Neural progenitor cell (in vitro differentiated cells): Measurements from ENCODE around the gene PHOX2A. TPM values are rescaled to one million over a fixed set of nuclear protein-coding genes. Genes with fewer than 3 reads are reported as not detected.

Source experiments
- DNase-seq: peaks from one replicate; pipeline ENCODE4 v3.0.0-alpha.2; 2016; ENCODE audit warnings: low spot score
- H2AFZ ChIP-seq: fragments of 200-600 bp; sonication (generic); replicated peaks from 2 replicates; pipeline ENCODE4 v1.6.1; 2016; ENCODE audit warnings: antibody characterized with exemption
- H3F3A ChIP-seq: fragments of 200-600 bp; sonication (generic); 2 replicates; pipeline ENCODE4 v1.6.1; 2016; ENCODE audit warnings: antibody characterized with exemption, low read depth
- H3K27ac ChIP-seq: fragments of 200-600 bp; sonication (generic); 2 replicates; pipeline ENCODE4 v1.5.1; 2016; ENCODE audit warnings: mild to moderate bottlenecking
- H3K27me3 ChIP-seq: fragments of 200-600 bp; sonication (generic); 2 replicates; pipeline ENCODE4 v1.6.1; 2016; ENCODE audit warnings: mild to moderate bottlenecking, moderate library complexity
- H3K36me3 ChIP-seq: fragments of 200-600 bp; sonication (generic); 2 replicates; pipeline ENCODE4 v1.5.1; 2016
- H3K4me1 ChIP-seq: fragments of 200-600 bp; sonication (generic); 2 replicates; pipeline ENCODE4 v1.6.1; 2016; ENCODE audit warnings: mixed run types
- H3K4me2 ChIP-seq: fragments of 200-600 bp; sonication (generic); 2 replicates; pipeline ENCODE4 v1.6.1; 2016
- H3K4me3 ChIP-seq: fragments of 200-600 bp; sonication (generic); 2 replicates; pipeline ENCODE4 v1.5.1; 2016
- H3K79me2 ChIP-seq: fragments of 200-600 bp; sonication (generic); 2 replicates; pipeline ENCODE4 v1.6.1; 2016; ENCODE audit warnings: low read depth
- H3K9ac ChIP-seq: fragments of 200-600 bp; sonication (generic); 2 replicates; pipeline ENCODE4 v1.6.1; 2016
- H3K9me3 ChIP-seq: fragments of 200-600 bp; sonication (generic); 2 replicates; pipeline ENCODE4 v1.5.1; 2016; ENCODE audit warnings: low read depth
- H4K20me1 ChIP-seq: fragments of 200-600 bp; sonication (generic); 2 replicates; pipeline ENCODE4 v1.6.1; 2016; ENCODE audit warnings: low read depth
- H3K27ac Mint-ChIP-seq: 3 replicates; pipeline ENCODE4 v1.8.0; 2021; ENCODE audit warnings: mixed read lengths
- H3K27me3 Mint-ChIP-seq: 2 replicates; pipeline ENCODE4 v1.8.0; 2022; ENCODE audit warnings: low read depth, mild to moderate bottlenecking, inconsistent platforms, moderate library complexity, mixed read lengths; ENCODE audit not compliant: insufficient read depth
- H3K36me3 Mint-ChIP-seq: 3 replicates; pipeline ENCODE4 v1.8.0; 2021; ENCODE audit warnings: mixed read lengths
- H3K4me1 Mint-ChIP-seq: 3 replicates; pipeline ENCODE4 v1.8.0; 2021; ENCODE audit warnings: mixed read lengths
- H3K4me3 Mint-ChIP-seq: 3 replicates; pipeline ENCODE4 v1.8.0; 2021; ENCODE audit warnings: mild to moderate bottlenecking, moderate library complexity, mixed read lengths
- H3K9me3 Mint-ChIP-seq: 3 replicates; pipeline ENCODE4 v1.8.0; 2020; ENCODE audit warnings: mixed read lengths
- EZH2 ChIP-seq: fragments of 200-600 bp; sonication (generic); IDR thresholded peaks from 2 replicates; pipeline ENCODE4 v1.6.1; 2017; ENCODE audit warnings: antibody characterized with exemption, mild to moderate bottlenecking, moderate library complexity
- EZH2phosphoT487 ChIP-seq: fragments of 200-600 bp; sonication (generic); IDR thresholded peaks from 2 replicates; pipeline ENCODE4 v1.6.1; 2017; ENCODE audit warnings: antibody characterized with exemption
- total RNA-seq: library from RNA; depleted of rRNA; stranded (reverse); fragments of >200 nt; gene quantifications from 2 replicates; pipeline ENCODE4 v1.2.3, GENCODE V29; 2015; ENCODE audit warnings: low replicate concordance
- TF ChIP-seq, protein P1 (sequence below): fragments of 200-600 bp; sonication (generic); IDR thresholded peaks from 2 replicates; pipeline ENCODE4 v1.5.1; 2017; ENCODE audit warnings: antibody characterized with exemption, mild to moderate bottlenecking

The PHOX2A gene
- total RNA-seq, 1 donor from 2014 or later, result not detected

DNA sequence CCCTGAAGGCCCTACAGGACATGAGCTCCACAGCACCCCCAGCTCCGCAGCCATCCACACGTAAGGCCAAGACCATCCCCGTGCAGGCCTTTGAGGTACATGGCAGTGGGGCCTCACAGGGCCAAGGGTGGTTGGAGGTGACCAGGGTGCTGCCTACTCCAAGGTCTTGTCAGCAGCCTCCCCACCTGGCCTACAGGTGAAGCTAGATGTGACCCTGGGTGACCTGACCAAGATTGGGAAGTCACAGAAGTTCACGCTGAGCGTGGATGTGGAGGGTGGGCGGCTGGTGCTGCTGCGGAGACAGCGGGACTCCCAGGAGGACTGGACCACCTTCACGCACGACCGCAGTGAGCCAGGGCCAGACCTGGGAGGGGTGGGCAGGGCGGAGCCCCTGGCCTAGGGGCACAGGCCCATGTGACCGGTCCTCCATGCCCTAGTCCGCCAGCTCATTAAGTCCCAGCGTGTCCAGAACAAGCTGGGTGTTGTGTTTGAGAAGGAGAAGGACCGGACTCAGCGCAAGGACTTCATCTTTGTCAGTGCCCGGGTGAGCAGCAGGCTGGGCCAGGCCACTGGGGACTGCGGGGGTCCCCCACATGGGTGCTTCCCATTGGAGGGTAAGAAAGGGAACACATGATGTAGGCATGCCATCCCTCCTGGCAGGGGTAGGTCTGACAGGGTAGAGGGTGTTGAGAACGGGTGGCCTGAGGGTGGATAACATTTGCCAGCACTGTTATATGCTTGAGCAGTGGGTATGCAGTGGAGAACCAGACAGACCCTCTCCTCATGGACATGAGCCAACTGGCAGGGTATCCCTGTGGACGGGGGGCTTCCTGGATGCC lies 13.8 kb downstream of the PHOX2A start:
- Histone ChIP-seq H3K4me1 (peaks cover 5% of the 10 kb centered on the region), H3F3A (no peaks in the 10 kb centered on the region), H3K9me3 (no peaks in the 10 kb centered on the region), H3K79me2 (peaks cover 22% of the 10 kb centered on the region), H3K4me3 (no peak overlapping the region), H3K4me2 (no peak overlapping the region), H2AFZ (no peak overlapping the region), H4K20me1 (peaks cover 19% of the 10 kb centered on the region), H3K27ac (no peak overlapping the region), H3K27me3 (no peaks in the 10 kb centered on the region), H3K36me3 (no peaks in the 10 kb centered on the region), H3K9ac (no peak overlapping the region)
- Mint-ChIP-seq H3K27me3 (peaks cover 4% of the 10 kb centered on the region), H3K4me3 (no peak overlapping the region), H3K4me1 (peaks cover 19% of the 10 kb centered on the region), H3K27ac (no peak overlapping the region), H3K36me3 (peaks cover 38% of the 10 kb centered on the region), H3K9me3 (no peaks in the 10 kb centered on the region)
- DNase-seq, result no peak
- no peak for TF ChIP-seq EZH2
- TF ChIP-seq, protein P1, sequence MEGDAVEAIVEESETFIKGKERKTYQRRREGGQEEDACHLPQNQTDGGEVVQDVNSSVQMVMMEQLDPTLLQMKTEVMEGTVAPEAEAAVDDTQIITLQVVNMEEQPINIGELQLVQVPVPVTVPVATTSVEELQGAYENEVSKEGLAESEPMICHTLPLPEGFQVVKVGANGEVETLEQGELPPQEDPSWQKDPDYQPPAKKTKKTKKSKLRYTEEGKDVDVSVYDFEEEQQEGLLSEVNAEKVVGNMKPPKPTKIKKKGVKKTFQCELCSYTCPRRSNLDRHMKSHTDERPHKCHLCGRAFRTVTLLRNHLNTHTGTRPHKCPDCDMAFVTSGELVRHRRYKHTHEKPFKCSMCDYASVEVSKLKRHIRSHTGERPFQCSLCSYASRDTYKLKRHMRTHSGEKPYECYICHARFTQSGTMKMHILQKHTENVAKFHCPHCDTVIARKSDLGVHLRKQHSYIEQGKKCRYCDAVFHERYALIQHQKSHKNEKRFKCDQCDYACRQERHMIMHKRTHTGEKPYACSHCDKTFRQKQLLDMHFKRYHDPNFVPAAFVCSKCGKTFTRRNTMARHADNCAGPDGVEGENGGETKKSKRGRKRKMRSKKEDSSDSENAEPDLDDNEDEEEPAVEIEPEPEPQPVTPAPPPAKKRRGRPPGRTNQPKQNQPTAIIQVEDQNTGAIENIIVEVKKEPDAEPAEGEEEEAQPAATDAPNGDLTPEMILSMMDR, result no peak
- TF ChIP-seq EZH2phosphoT487, result no peak

DNA sequence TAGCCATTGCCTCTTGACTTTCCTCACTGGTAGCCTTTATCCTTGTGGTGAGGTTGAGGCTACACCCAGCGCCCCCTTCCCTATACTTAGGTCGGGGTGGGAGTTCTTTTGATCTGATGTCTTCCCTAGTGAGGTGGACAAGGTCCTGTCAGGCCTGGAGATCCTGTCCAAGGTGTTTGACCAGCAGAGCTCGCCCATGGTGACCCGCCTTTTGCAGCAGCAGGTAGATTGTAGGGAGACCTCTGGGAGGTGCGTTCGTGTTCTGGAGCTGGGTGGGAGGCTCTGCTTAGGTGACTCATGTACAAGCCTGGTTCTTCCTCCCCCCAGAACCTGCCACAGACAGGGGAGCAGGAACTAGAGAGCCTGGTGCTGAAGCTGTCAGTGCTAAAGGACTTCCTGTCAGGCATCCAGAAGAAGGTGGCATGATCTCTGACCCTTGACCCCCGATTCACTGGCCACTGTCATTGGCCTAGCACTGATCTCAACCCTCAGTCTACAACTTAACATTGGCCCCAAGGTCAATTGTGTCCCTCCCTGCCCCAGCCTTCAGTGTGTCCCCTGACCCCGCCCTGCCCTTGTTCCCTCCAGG lies 14.5 kb downstream of the PHOX2A start:
- Histone ChIP-seq H4K20me1 (peaks cover 19% of the 10 kb centered on the region), H3K36me3 (no peaks in the 10 kb centered on the region), H3F3A (no peaks in the 10 kb centered on the region), H3K79me2 (peaks cover 26% of the 10 kb centered on the region), H2AFZ (no peak overlapping the region), H3K9ac (no peak overlapping the region), H3K9me3 (no peaks in the 10 kb centered on the region), H3K27ac (no peak overlapping the region), H3K27me3 (no peaks in the 10 kb centered on the region), H3K4me2 (no peak overlapping the region), H3K4me3 (no peak overlapping the region), H3K4me1 (peaks cover 5% of the 10 kb centered on the region)
- Mint-ChIP-seq H3K36me3 (peaks cover 33% of the 10 kb centered on the region), H3K4me1 (peaks cover 19% of the 10 kb centered on the region), H3K9me3 (no peaks in the 10 kb centered on the region), H3K4me3 (no peak overlapping the region), H3K27ac (no peak overlapping the region), H3K27me3 (peaks cover 4% of the 10 kb centered on the region)
- TF ChIP-seq EZH2phosphoT487 (no peak), EZH2 (no peak)
- TF ChIP-seq, protein P1, result no peak
- no peak for DNase-seq

DNA sequence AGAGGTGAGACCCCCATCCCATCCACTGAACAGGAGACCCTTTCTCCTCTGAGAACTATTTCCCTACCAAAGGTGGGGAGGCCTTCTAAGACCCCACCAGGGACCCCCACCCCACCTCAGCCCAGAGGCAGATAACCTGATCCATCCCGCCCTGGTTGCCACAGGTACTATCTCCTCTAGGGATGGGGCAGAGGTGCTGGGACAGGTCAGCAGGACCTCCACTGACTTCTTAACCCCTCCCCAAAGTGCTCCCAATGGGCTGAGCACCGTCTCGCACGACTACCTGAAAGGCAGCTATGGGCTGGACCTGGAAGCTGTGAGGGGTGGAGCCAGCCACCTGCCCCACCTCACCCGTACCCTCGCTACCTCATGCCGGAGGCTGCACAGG lies 15.1 kb downstream of the PHOX2A start:
- H3K4me2 ChIP-seq, result no peak overlapping the region
- H3K36me3 ChIP-seq, result no peaks in the 10 kb centered on the region
- peaks cover 26% of the 10 kb centered on the region for H3K79me2 ChIP-seq
- H3K4me1 ChIP-seq, result peaks cover 5% of the 10 kb centered on the region
- peaks cover 6% of the 10 kb centered on the region for H3F3A ChIP-seq
- no peak for DNase-seq
- Mint-ChIP-seq H3K27me3 (peaks cover 4% of the 10 kb centered on the region), H3K4me1 (peaks cover 19% of the 10 kb centered on the region), H3K27ac (no peak overlapping the region), H3K36me3 (peaks cover 29% of the 10 kb centered on the region), H3K4me3 (no peak overlapping the region), H3K9me3 (no peaks in the 10 kb centered on the region)
- H3K9ac ChIP-seq, result no peak overlapping the region
- no peak overlapping the region for H3K4me3 ChIP-seq
- no peak overlapping the region for H3K27ac ChIP-seq
- no peak overlapping the region for H2AFZ ChIP-seq
- H4K20me1 ChIP-seq, result peaks cover 19% of the 10 kb centered on the region
- no peaks in the 10 kb centered on the region for H3K9me3 ChIP-seq
- H3K27me3 ChIP-seq, result no peaks in the 10 kb centered on the region
- TF ChIP-seq EZH2 (no peak), EZH2phosphoT487 (no peak)
- TF ChIP-seq, protein P1, result no peak
